Measurements from ENCODE around the gene OTUD4. TPM values are rescaled to one million over a fixed set of nuclear protein-coding genes. Genes with fewer than 3 reads are reported as not detected.
"Not testable (repeated sequence)": the region's sequence is repeated elsewhere in the genome, so short reads cannot be mapped to it uniquely, and the experiment has no call there.

Gene OTUD4
- total and polyA plus RNA-seq, 3 experiments from 2014 or later: 17.4 to 68.1 (median 68.0) TPM

DNA sequence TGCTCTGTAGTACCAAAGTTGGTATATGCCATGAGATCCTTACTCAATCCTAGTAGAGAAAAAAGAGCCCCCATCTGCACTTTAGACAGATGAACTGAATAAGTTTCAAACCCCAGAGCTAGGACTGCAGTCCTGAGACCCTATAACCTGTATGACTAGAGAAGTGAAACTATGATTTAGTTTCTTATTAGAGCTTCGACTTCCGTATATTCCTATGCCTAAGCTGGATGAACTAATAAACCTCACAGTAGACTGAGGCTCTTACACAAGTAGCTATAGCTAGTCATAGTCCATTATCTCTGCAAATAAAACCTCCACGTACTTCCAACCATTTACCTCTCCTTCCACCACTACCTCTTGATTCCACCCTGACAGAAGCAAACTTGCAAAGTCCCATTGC is 6.3 kb upstream of the OTUD4 start:
- Mint-ChIP-seq H3K9me3 (no peaks in the 10 kb centered on the region), H3K27ac (no peak overlapping the region), H3K4me3 (peak overlapping the region in 1 of 7 donors; percentile 4), H3K4me1 (peaks cover 0 to 5% (median 3%) of the 10 kb centered on the region in 3 donors), H3K27me3 (no peaks in the 10 kb centered on the region), H3K36me3 (no peaks in the 10 kb centered on the region)
- no peaks in the 10 kb centered on the region for H3K9me3 ChIP-seq (ENCODE audit: low read length)
- H3K4me1 ChIP-seq (ENCODE audit: insufficient read depth, low read length): no peaks in the 10 kb centered on the region
- no peaks in the 10 kb centered on the region for H3K36me3 ChIP-seq (ENCODE audit: insufficient read depth, low read length)
- no peak overlapping the region for H3K27ac ChIP-seq (ENCODE audit: low read depth, low read length)
- H3K4me3 ChIP-seq (ENCODE audit: low read length): no peak overlapping the region
- H3K27me3 ChIP-seq (ENCODE audit: insufficient read depth, low read length, poor library complexity, severe bottlenecking): no peaks in the 10 kb centered on the region
- ChIA-PET CTCF (no interaction called here), POLR2A (no interaction called here)
- no peak for DNase-seq

DNA sequence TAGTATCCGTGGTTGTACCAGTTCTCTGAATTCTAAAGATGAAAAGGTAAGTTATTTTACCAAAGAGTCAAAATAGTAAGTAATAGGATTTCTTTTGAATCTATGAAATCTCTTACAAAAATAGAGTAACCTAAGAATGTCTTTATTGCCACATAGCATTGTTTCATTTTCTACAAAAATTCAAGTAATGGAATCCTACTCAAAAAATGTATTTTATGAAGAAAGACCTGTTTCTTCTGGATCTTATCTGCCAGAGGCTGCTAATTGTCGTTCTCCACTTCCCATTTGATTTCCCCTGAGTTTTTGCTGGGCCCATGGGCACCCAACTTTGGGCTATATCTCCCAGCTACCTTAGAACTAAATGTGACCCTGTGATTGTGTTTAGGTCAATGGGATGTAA is 3.2 kb upstream of the OTUD4 start:
- Mint-ChIP-seq H3K4me1 (peaks cover 14 to 20% (median 17%) of the 10 kb centered on the region in 3 donors), H3K36me3 (peaks cover 0 to 10% (median 0%) of the 10 kb centered on the region in 3 donors), H3K9me3 (no peaks in the 10 kb centered on the region), H3K27ac (no peak overlapping the region), H3K27me3 (peaks cover 0 to 4% of the 10 kb centered on the region in 2 donors), H3K4me3 (no peak overlapping the region)
- no peaks in the 10 kb centered on the region for H3K9me3 ChIP-seq (ENCODE audit: low read length)
- H3K36me3 ChIP-seq (ENCODE audit: insufficient read depth, low read length): no peaks in the 10 kb centered on the region
- no peaks in the 10 kb centered on the region for H3K27me3 ChIP-seq (ENCODE audit: insufficient read depth, low read length, poor library complexity, severe bottlenecking)
- no peak overlapping the region for H3K4me3 ChIP-seq (ENCODE audit: low read length)
- peaks cover 8% of the 10 kb centered on the region for H3K4me1 ChIP-seq (ENCODE audit: insufficient read depth, low read length)
- ChIA-PET POLR2A (no interaction called here), CTCF (interaction anchor here (0.7 kb wide), 1 partner anchor 30 kb away, joined by 3 read pairs; no protein-coding TSS in a partner anchor)
- no peak overlapping the region for H3K27ac ChIP-seq (ENCODE audit: low read depth, low read length)
- no peak for DNase-seq

DNA sequence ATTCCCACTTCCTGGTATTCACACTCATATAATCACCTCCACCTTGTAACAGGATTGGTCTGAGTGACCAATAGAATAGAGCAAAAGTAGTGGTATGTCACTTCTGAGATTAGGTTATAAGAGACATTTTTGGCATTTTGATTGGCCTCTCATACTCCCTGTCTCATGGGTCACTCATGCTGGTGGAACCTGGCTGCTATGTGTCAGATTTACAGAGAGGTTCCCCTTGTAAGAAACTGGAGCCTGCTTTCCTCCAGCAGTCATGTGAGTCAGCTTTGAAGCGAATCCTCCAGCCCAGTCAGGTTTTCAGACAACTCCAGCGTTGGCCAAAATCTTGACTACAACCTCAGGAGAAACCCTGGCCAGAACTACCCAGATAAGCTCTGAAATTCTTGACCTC is 2.6 kb upstream of the OTUD4 start:
- Mint-ChIP-seq H3K27me3 (peaks cover 0 to 4% of the 10 kb centered on the region in 2 donors), H3K27ac (peak overlapping the region in 3 of 8 donors; percentile 9 to 23 (median 10))
- POLR2A ChIA-PET: no interaction called here

DNA sequence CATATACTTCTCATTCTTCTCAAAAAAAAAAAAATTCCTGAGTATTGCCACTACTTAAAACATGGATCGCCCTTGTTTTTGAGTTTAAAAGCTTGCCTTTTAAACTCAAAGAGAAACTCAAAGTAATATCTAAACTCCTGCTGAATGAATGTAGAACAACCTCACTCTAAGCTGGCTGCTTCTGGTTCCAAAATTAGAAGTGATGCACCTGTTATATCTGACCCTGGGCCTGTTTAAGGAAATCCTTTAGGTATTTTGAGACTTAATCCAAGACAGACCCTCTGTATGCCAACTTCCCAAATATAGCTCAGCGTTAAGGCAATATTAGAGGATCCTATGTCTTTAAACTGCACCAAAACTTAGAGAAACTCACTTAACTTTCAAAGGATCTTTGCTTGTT is 1.8 kb upstream of the OTUD4 start:
- H3K4me1 Mint-ChIP-seq: peaks cover 26 to 33% (median 31%) of the 10 kb centered on the region in 3 donors
- peaks cover 0 to 4% of the 10 kb centered on the region in 2 donors for H3K27me3 Mint-ChIP-seq
- H3K4me3 Mint-ChIP-seq: peak overlapping the region in 4 of 7 donors; percentile 36 to 74 (median 51)
- ChIA-PET POLR2A (interaction anchor here (0.7 to 0.8 kb wide), 3 partner anchors 83 to 438 kb away, joined by 3 to 5 read pairs (median 3); no protein-coding TSS in a partner anchor), CTCF (interaction anchor here (0.9 kb wide), 1 partner anchor 11 kb away, joined by 3 read pairs; no protein-coding TSS in a partner anchor)
- Histone ChIP-seq H3K9me3 (ENCODE audit: low read length) (no peaks in the 10 kb centered on the region), H3K27me3 (ENCODE audit: insufficient read depth, low read length, poor library complexity, severe bottlenecking) (no peaks in the 10 kb centered on the region), H3K36me3 (ENCODE audit: insufficient read depth, low read length) (no peaks in the 10 kb centered on the region), H3K27ac (ENCODE audit: low read depth, low read length) (no peak overlapping the region), H3K4me1 (ENCODE audit: insufficient read depth, low read length) (peaks cover 15% of the 10 kb centered on the region), H3K4me3 (ENCODE audit: low read length) (no peak overlapping the region)
- DNase-seq: no peak
- peaks cover 0 to 15% (median 0%) of the 10 kb centered on the region in 3 donors for H3K36me3 Mint-ChIP-seq
- H3K27ac Mint-ChIP-seq: peak overlapping the region in 4 of 8 donors; percentile 40 to 78 (median 68)
- H3K9me3 Mint-ChIP-seq: no peaks in the 10 kb centered on the region

More for the DNA sequence above, 2.6 kb upstream of the OTUD4 start:
- Histone ChIP-seq H3K27ac (ENCODE audit: low read depth, low read length) (no peak overlapping the region), H3K4me3 (ENCODE audit: low read length) (no peak overlapping the region), H3K36me3 (ENCODE audit: insufficient read depth, low read length) (no peaks in the 10 kb centered on the region), H3K9me3 (ENCODE audit: low read length) (no peaks in the 10 kb centered on the region), H3K4me1 (ENCODE audit: insufficient read depth, low read length) (peaks cover 8% of the 10 kb centered on the region), H3K27me3 (ENCODE audit: insufficient read depth, low read length, poor library complexity, severe bottlenecking) (no peaks in the 10 kb centered on the region)
- CTCF ChIA-PET: no interaction called here
- H3K36me3 Mint-ChIP-seq: peaks cover 0 to 15% (median 0%) of the 10 kb centered on the region in 3 donors
- peaks cover 18 to 25% (median 23%) of the 10 kb centered on the region in 3 donors for H3K4me1 Mint-ChIP-seq
- H3K9me3 Mint-ChIP-seq: no peaks in the 10 kb centered on the region
- DNase-seq: no peak
- H3K4me3 Mint-ChIP-seq: peak overlapping the region in 1 of 7 donors; percentile 27

DNA sequence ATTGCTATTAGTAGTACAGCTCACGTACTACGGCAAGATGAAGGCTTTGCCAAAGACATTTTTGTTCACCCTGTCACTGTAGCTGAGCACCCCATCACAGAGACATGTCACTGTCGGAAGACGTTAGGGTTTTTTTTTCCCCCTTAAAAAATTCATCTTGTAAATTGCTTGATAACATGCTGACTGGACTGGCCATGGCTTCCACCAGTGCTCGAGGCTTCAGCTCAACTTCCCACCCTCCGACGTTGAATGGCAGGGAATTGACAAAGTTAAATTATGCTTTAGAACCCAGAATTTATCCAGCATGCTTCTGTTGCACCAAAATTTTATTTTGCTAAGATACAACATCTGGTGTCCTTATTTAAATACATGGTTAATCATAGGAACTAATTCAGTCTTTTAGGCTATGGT is 707 bp upstream of the OTUD4 start:
- no peaks in the 10 kb centered on the region for H3K9me3 Mint-ChIP-seq
- CTCF ChIA-PET: interaction anchor here (0.8 kb wide), 1 partner anchor 83 kb away, joined by 4 read pairs; the partner anchor contains the start of genes ABCE1 and ANAPC10
- POLR2A ChIA-PET: interaction anchor here (1.1 kb wide), 1 partner anchor 83 kb away, joined by 8 read pairs; the partner anchor contains the start of genes ABCE1 and ANAPC10
- no peaks in the 10 kb centered on the region for H3K9me3 ChIP-seq (ENCODE audit: low read length)
- peaks cover 0 to 15% (median 0%) of the 10 kb centered on the region in 3 donors for H3K36me3 Mint-ChIP-seq
- H3K4me3 ChIP-seq (ENCODE audit: low read length): peak overlapping the region; percentile 87
- peaks cover 29 to 42% (median 39%) of the 10 kb centered on the region in 3 donors for H3K4me1 Mint-ChIP-seq
- H3K27ac Mint-ChIP-seq: peak overlapping the region; percentile 85 to 98 (median 93)
- DNase-seq: no peak
- peaks cover 0 to 4% of the 10 kb centered on the region in 2 donors for H3K27me3 Mint-ChIP-seq
- H3K4me3 Mint-ChIP-seq: peak overlapping the region; percentile 85 to 98 (median 88)
- H3K36me3 ChIP-seq (ENCODE audit: insufficient read depth, low read length): no peaks in the 10 kb centered on the region
- H3K27ac ChIP-seq (ENCODE audit: low read depth, low read length): peak overlapping the region; percentile 85
- no peaks in the 10 kb centered on the region for H3K27me3 ChIP-seq (ENCODE audit: insufficient read depth, low read length, poor library complexity, severe bottlenecking)
- peaks cover 26% of the 10 kb centered on the region for H3K4me1 ChIP-seq (ENCODE audit: insufficient read depth, low read length)

DNA sequence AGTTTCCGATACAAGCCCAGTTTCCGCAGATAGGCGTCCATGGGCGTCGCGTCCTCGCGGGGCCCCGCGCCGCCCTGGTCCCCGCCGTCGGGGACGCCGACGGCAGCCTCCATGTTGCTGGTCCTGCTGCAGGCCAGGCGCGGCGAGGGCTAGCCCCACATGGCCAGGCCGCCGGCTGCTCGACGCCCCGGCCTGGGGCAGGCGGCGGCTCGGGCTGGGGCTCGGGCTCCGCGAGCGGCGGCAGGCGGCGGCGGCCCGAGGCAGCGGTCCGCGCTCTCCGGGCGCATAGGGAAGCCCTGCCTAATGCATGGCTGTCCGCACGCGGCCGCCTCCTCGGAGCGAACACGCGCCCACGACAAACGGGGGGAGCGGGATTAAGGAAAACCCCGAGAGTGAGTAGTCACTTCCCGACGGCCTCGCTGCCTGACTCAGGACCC is 510 bp downstream of the OTUD4 start:
- peak overlapping the region; percentile 89 to 98 (median 94) for H3K4me3 Mint-ChIP-seq
- not testable (repeated sequence) for DNase-seq; H3K27me3 ChIP-seq (ENCODE audit: insufficient read depth, low read length, poor library complexity, severe bottlenecking); H3K27me3 Mint-ChIP-seq; H3K36me3 ChIP-seq (ENCODE audit: insufficient read depth, low read length); H3K9me3 ChIP-seq (ENCODE audit: low read length); H3K9me3 Mint-ChIP-seq
- H3K4me1 Mint-ChIP-seq: peaks cover 34 to 55% (median 50%) of the 10 kb centered on the region in 3 donors
- peaks cover 35% of the 10 kb centered on the region for H3K4me1 ChIP-seq (ENCODE audit: insufficient read depth, low read length)
- H3K27ac Mint-ChIP-seq: peak overlapping the region; percentile 93 to 99 (median 98)
- ChIA-PET POLR2A (interaction anchor here (0.8 to 3.2 kb wide), 3 partner anchors 15 to 439 kb away, joined by 4 to 18 read pairs (median 10); partner anchors contain the start of genes ABCE1, ANAPC10 and MMAA), CTCF (interaction anchor here (0.8 kb wide), 1 partner anchor 437 kb away, joined by 3 read pairs; no protein-coding TSS in a partner anchor)
- H3K27ac ChIP-seq (ENCODE audit: low read depth, low read length): peak overlapping the region; percentile 90
- H3K4me3 ChIP-seq (ENCODE audit: low read length): peak overlapping the region; percentile 82
- H3K36me3 Mint-ChIP-seq: peaks cover 0 to 16% (median under 1%) of the 10 kb centered on the region in 3 donors

DNA sequence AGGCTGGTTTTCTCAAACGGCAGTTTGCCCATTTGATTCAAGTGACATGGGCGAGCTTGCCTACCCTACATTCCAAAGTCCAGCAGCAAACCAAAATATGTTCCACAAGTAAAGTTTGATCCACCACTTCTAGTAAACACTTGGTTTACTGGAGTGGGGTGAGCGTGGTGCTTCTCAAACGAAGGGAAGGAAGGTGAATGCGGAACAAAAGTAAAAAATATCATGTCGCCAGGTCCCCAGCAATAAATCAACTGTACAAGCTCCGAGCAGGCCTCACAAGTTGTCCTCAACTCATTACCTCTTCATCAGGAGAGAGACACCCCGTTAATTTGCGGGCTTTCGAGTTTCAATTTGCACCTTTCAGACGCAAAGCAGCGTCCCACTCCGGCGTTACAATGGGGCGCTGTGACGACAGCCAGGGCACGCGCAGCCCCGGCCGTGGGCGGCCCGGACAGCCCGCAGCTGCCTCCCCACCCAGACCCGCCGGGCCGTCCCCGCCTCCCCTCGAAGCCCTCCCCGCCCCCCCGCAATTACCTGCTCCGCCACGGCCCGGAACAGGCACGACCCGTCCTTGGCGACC is 1.0 kb downstream of the OTUD4 start:
- peaks cover 0 to 4% of the 10 kb centered on the region in 2 donors for H3K27me3 Mint-ChIP-seq
- CTCF ChIA-PET: interaction anchor here (0.8 to 0.9 kb wide), 2 partner anchors 38 to 438 kb away, joined by 3 read pairs; no protein-coding TSS in a partner anchor
- POLR2A ChIA-PET: interaction anchor here (0.8 to 3.2 kb wide), 5 partner anchors 15 to 440 kb away, joined by 3 to 18 read pairs (median 5); partner anchors contain the start of genes ABCE1, ANAPC10 and MMAA
- Histone ChIP-seq H3K4me1 (ENCODE audit: insufficient read depth, low read length) (peaks cover 35% of the 10 kb centered on the region), H3K27me3 (ENCODE audit: insufficient read depth, low read length, poor library complexity, severe bottlenecking) (no peaks in the 10 kb centered on the region), H3K4me3 (ENCODE audit: low read length) (peak overlapping the region; percentile 82), H3K9me3 (ENCODE audit: low read length) (no peaks in the 10 kb centered on the region), H3K36me3 (ENCODE audit: insufficient read depth, low read length) (no peaks in the 10 kb centered on the region), H3K27ac (ENCODE audit: low read depth, low read length) (peak overlapping the region; percentile 90)
- H3K27ac Mint-ChIP-seq: peak overlapping the region; percentile 92 to 99 (median 98)
- DNase-seq: peak; percentile 68 to 83 (median 75)
- no peaks in the 10 kb centered on the region for H3K9me3 Mint-ChIP-seq
- peaks cover 39 to 60% (median 55%) of the 10 kb centered on the region in 3 donors for H3K4me1 Mint-ChIP-seq
- H3K4me3 Mint-ChIP-seq: peak overlapping the region; percentile 89 to 98 (median 94)
- peaks cover under 1 to 21% (median 5%) of the 10 kb centered on the region in 3 donors for H3K36me3 Mint-ChIP-seq
